HG03575 (cell line): ENCODE data around the gene MTG2.

Experiments
- ATAC-seq: cut with Tn5 transposase; IDR thresholded peaks from one replicate; pipeline ENCODE4 v1.9.1; 2021; ENCODE audit not compliant: unreplicated experiment, insufficient number of reproducible peaks, low FRiP score; ENCODE audit errors: extremely low read depth

The MTG2 gene

GRCh38 chr20:62226707-62227590 lies 44.1 kb downstream of the MTG2 start:
- no peak for ATAC-seq

- no peak for ATAC-seq
Measured at GRCh38 chr20:62227591-62227976, 44.8 kb downstream of the MTG2 start.

DNA sequence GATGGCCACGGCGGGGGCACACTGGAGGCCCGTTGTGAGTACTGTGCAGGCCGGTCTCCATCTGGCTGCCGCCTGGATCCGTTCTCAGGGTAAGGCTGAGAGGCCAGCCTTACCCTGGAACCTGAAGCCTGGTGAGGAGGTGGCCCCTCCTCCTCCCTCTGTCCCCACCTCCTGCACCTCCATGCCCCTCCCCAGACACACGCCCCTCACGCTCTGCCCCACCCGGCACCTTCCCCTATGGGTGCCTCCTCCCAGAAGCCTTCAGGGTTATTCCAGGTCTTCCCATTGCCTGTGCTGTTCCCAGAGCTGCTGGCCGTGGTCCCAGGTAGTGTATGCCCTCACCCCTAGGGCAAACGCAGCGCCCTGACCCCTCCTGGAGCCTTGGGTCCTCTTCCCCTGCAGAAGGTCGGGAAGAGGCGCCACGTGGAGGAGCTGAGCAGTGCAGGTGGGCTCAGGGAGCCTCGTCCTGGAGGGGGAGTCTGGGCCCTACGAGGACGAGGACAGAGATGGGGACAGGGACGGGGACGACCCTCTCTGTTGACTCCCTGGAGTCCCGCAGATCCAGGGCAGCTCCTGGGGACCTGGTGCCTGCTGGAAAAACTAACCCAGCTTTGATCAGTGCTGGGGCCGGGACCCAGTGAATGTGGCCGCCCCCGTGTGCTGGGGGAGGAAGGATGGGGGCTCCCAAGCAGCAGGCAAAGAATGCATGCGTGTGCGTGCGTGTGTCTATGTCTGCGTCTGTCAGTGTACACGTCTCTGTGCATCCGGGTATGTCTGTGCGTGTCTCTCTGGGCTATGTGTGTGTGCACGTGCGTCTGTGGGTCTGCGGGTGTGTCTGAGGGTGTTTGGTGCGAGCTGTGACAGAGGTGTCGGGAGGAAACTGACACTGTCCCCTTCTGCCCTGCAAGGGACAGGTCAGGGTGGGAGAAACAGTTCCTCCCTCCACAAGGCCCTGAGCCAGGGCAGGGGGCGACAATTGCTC lies 45.4 kb downstream of the MTG2 start:
- no peak for ATAC-seq

DNA sequence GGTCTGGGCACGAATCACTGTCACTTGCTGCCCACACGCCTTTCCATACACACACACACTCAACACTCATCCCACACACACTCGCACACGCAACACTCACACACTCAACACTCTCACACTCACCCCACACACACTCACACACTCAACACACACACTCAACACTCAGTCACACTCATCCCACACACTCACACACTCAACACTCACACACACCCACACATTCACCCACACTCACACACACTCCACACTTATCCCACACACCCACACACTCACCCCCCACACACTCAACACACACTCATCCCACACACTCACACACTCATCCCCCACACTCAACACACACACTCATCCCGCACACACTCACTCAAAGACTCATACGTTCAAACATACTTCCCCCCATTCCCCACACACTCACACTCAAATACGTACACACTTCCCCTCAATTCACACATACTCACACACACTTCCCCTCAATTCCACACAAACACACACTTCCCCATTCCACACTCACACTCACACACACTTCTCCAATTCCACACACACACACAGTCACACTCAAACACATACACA lies 46.2 kb downstream of the MTG2 start:
- ATAC-seq = no peak

DNA sequence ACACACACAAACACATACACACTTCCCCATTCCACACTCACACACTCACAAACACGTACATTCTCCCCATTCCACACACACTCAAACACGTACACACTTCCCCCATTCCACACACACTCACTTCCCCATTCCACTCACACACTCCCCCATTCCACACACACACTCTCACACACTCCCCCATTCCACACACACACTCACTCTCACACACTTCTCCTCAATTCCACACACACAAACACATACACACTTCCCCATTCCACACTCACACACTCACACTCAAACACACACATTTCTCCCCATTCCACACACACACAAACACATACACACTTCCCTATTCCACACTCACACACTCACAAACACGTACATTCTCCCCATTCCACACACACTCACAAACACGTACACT lies 46.8 kb downstream of the MTG2 start:
- no peak for ATAC-seq

DNA sequence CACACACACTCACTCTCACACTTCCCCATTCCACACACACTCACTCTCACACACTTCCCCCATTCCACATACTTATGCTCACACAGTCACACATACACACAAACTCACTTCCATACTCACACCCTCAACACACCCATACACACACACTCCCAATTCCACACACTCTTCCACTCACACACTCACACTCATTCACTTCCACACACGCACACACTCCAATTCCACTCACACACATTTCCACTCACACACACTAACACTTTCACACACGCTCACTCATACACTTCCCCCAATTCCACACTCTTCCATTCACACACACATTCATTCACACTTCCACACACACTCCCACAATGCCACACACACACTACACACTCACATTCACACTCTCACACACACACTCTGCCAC lies 47.4 kb downstream of the MTG2 start:
- ATAC-seq = no peak

- ATAC-seq = no peak
Measured at GRCh38 chr20:62230696-62231095, 47.9 kb downstream of the MTG2 start.

- no peak for ATAC-seq
Measured at GRCh38 chr20:62231292-62231691, 48.5 kb downstream of the MTG2 start.

DNA sequence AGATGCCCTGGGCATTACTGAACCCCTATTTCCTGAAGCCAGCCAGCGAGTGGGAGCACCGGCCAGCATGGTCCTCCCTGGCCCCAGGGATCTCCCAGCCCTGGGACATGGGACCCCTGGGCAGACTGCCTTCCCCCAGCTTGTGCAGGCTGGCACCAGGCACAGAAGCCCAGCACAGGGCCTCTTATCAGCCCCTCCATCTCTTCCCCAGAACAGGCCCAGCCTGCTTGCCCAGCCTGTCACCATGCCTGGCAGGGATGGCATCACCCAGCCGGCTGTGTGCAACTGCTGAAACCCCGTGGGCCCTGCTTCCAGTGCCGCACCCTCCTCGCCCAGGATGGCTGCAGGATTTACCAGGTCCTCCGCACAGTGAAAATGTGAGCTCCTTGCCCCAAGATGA lies 49.4 kb downstream of the MTG2 start:
- no peak for ATAC-seq

GRCh38 chr20:62232770-62233645 lies 50.2 kb downstream of the MTG2 start:
- no peak for ATAC-seq

DNA sequence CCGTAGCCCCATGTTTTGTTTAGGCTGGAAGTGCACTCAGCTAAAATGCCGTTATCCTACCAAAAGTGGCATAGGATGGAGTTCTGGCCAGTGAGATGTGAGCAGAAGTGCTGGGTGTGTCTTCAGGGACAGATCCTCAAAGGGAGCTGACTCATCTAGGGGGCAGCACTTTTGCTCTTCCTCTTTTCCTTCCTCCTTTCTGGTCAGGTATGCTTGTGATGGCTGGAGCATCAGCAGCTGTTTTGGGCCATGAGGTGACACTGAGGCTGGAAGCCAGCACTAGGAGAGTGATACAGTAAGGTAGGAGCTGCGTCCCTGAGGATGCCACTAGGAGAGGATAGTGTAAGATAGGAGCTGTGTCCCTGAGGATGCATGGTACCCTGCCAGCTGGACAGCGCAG lies 50.9 kb downstream of the MTG2 start:
- no peak for ATAC-seq

- ATAC-seq = no peak
Measured at GRCh38 chr20:62234339-62234738, 51.5 kb downstream of the MTG2 start.

DNA sequence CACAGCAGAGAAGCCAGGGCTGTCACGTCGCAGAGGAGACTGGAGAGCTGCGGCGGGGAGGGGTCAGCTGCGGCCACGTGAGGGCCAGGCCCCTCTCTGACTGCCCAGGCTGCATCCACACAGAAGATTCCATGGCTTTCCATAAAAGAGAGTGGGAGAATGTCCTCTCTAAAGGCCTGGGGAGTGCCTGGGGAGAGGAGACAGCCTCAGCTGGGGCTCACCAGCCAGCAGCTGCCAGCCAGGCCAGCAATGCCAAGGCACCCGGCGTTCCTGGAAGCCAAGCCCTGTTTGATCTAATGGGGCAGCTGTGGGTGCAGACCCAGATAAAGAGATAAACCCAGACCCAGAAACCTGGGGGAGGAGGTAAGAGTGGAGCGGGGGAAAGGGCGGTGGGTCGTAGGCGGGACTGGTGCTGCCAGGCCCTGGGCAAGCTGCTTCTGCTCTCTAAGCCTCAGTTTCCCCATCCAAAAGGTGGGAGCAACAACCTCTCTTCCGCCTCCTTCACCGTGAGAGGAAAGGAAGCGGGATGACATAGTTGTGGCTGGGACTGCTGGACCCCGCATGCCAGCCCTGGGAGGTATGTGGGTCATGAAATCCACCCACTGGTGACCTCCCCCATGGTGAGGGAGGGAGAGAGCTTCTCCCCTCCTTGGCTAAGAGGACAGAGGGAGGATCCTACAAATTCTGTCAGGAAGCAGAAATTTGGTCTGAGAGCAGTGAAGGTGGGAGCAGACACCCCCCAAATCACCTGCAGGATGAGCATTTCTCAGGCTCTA lies 52.4 kb downstream of the MTG2 start:
- no peak for ATAC-seq

DNA sequence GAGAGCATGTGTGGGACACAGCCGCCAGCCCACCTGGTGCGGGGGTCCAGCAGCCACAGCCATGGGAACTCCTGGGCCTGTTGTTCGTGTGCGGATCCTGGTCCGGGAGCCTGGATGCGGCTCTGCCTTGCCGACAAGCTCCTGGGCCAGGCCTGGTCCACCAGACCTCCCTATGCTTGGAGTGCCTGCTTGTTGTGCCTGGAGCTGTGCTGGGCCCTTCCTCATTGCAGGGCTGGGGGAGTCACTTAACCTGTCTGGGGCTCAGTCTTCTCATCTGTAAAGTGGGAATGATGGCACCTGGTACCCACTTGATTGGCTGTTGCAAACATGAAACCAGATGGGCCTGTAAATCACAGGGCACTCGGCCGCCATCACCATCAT lies 52.9 kb downstream of the MTG2 start:
- no peak for ATAC-seq

DNA sequence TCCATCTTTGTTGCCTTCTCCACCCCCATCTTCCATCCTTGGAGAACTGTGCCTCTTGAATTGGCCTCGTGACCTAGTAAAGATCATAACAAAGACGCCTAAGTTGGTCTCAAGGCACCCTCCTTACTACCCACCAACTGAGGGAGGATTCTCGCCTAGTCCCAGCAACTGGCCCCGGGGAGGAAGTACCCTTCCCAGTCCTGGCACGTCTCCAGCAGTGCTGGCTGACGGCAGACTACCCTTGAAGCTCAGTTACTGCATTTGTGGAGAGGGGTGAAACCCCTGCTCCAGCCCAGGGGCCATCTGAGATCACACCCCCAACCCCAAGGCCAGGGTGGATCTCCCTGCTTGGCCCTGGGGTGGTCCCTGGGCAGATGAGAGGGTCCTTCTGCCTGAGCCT lies 53.4 kb downstream of the MTG2 start:
- ATAC-seq = no peak

DNA sequence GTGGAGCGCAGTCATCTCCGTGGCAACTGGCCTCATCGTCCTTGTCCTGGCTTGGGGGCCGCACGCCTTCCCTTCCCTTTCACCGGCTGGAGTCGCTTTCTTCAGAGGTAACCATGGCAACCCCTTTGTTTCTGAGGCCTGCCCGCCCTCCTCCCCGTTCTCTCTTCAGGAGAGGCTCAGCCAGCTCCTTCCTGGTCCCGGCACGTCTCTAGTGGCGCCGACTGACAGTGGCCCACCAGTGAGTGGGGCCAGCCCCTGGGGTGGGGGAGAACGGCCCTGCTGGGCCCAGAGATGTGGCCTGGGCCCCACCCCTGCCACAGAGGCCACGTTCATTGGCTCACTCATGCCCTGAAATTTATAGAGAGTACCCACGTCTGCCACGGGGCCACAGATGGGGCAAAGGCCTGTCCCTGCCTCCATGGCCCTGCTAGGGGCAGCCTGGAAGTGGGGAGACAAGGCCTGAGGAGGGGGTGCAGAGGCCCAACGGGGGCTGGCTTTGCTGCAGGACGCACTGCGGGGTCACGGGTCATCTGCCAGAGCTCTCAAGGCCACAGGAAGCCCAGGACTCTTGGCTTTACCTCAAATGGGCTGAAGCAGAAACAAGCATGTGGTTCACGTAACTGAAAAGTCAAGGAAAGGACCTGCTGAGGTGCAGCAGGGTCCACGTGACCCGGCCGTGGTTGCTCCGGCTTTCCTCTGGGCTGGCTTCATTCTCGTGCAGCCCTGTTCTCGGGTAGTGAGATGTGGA lies 54.1 kb downstream of the MTG2 start:
- no peak for ATAC-seq

DNA sequence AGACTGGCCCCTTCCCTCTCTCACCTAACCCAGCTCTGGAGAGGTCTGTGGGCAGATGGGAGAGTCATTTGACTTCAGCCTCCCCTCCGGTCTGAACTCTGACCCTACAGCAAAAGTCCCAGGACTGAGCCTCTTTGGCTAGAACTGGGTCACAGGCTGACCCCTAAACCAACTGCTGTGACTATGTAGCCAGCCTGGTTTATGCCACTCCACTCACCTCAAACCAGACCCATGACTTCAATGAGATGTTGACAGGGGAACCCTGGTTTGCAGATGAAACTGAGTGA lies 54.6 kb downstream of the MTG2 start:
- ATAC-seq = no peak
